ENCODE data around the gene GRK3.

GRCh38 chr22:25564979-25565677 is 653 bp downstream of the GRK3 start:
- TF ChIP-seq SUZ12 (IDR thresholded peaks at IDR 0.05; ENCODE audit: extremely low read depth, insufficient read depth, insufficient read length) = no peak
- no peak for TF ChIP-seq YY1 (IDR thresholded peaks at IDR 0.05; ENCODE audit: insufficient read depth, insufficient read length)
- no peak for TF ChIP-seq ZNF274 (IDR thresholded peaks at IDR 0.05; ENCODE audit: low read depth, low read length)

Data from NT2/D1 (cell line).